HG02981 (cell line): ENCODE measurements around the gene OR2A14.
"Not testable (repeated sequence)": the region's sequence is repeated elsewhere in the genome, so short reads cannot be mapped to it uniquely, and the experiment has no call there.

Experiments
- ATAC-seq: cut with Tn5 transposase; IDR thresholded peaks from one replicate; pipeline ENCODE4 v1.9.1; 2021; ENCODE audit warnings: mild to moderate bottlenecking, moderate library complexity; ENCODE audit not compliant: unreplicated experiment

OR2A14 gene

DNA sequence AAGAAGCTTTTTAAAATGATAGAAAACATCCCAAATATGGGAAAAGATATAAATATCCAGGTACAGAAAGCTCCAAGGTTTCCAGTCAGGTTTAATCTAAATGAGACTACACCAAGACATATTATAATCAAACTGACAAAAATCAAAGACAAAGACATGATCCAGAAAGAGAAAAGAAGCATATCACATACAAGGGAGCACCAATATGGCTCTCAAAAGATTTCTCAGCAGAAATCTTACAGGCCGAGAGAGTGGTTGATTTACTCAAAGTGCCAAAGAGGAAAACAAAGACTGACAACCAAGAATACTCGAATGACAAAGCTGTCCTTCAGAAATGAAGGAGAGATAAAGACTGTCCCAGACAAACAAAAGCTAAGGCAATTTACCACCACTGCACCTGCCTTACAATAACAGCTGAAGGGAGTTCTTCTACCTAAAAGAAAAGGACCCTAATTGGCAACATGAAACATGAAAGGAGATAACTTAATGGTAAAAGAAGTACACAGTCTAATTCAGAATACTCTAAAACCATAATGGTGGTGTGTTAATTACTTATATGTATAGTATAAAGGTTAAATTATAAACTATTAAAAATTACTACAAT is 25.4 kb downstream of the OR2A14 start:
- ATAC-seq: no peak

DNA sequence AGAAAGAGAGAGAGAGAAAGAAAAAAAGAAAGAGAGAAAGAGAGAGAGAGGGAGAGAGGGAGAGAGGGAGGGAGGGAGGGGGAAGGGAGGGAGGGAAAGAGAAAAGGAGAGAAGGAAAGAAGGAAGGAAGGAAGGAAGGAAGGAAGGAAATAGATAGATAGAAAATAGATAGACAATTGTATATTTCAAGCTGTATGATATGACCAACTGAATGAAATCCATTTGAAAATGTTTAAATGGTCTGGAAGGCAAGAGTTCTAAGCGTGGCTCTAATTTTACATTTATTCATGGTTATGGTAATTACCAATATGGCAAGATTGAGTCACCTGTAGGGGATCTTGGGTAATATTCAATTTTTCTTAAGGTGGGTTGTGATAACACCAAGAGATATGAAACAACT is 35.9 kb downstream of the OR2A14 start:
- ATAC-seq: no peak

DNA sequence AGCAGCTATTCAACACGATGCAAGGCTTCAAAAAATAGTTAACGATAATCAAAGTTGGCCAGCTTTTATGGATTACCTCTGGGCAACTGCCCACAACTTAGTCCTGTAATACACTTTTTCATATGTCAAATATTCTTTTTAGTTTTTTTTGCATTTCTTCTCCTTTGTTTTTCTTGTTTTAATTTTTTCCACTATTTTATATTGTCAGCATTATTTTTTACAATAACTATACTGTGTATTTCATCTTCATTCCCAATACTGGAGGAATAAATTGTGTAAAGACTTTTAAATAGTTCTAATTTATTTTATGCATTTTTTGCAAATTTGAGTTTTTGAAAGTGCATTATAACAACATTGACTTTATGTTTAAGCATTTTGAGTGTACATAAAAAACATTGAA is 41.8 kb downstream of the OR2A14 start:
- no peak for ATAC-seq

DNA sequence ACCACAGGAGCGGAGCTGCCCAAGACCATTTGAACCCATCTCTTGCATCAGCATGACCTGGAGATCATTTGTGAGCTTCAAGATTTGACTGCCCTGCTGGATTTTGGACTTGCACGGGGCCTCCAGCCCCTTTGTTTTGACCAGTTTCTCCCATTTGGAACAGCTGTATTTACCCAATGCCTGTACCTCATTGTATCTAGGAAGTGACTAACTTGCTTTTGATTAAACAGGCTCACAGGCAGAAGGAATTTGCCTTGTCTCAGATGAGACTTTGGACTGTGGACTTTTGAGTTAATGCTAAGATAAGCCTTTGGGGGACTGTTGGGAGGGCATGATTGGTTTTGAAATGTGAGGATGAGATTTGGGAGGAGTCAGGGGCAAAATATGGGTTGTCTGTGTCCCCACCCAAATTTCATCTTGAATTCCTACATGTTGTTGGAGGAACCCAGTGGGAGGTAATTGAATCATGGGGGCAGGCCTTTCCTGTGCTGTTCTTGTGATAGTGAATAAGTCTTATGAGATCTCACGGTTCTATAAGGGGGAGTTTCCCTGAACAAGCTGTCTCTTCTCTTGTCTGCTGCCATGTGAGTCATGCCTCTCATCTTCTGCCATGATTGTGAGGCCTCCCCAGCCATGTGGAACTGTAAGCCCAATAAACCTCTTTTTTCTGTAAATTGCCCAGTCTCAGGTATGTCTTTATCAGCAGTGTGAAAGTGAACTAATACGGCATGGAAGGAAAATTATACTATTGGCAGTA is 48.8 kb downstream of the OR2A14 start:
- ATAC-seq: not testable (repeated sequence)

DNA sequence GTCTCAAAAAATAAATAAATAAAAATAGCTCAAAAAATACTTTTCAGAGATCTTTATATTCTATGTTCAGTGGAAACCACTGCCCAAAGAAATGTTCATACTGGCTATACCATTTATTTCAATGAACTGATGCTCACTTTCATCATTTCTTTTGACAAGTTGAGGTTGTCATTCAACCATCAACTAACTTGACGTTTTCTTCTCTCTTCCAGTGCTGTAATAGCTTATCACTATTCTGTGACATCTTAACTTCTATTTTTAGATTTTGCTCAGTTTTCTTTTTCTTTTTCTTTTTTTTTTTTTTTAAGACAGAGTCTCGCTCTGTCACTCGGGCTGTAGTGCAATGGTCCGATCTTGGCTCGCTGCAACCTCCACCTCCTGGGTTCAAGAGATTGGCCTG is 51.6 kb downstream of the OR2A14 start:
- ATAC-seq: no peak

DNA sequence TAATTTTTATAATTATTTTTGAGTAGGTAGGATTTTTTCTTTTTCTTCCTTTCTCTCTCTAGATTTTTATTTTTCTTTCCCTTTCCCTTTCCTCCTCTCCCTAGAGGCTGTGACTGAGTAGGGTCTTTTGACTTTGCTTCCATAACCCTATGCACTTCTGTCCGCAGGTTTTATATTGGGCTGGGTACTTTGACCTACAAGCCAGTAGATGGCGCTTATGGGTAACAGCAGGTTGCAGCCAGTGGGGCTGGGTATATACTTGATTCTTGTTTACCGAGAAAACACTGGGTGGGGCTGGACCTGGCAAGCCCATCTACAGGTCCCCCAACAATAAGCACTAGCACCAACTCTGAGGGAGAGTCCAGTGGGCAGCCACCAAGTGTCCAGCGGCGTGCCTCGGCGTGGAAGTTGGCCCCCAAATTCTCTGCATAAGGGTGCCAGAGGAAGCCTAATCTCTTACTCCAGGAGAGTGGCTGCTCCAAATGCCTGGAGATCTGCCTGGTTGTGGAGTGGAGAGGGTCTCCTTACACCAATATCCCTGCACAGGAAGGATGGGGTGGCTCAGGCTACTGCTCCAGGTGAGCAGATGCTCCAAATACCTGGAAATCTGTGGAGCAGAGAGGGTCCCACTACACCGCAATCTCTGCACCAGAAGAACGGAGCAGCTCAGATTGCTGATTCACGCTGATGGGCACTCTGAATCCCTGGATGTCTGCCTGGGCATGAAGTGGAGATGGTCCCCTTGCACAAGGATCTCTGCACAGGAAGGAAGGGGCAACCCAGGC is 55.6 kb downstream of the OR2A14 start:
- peak; percentile 95 for ATAC-seq

DNA sequence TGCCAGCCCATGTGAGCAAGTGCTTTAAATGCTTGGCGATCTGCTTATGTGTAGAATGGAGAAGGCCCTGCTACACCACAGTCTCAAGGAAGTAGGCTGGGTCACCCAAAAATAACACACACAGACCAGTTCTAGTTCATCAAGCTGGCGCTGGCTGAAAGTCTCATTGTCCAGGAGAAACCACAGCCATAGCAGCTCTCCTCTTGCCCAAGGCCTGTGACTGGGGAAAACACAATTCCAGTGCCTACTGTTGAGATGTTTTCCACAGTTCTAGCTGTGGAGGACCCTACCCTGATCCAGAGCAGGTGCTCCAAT is 56.1 kb downstream of the OR2A14 start:
- ATAC-seq: not testable (repeated sequence)
